ENCODE data around the gene NYAP1.

DNA sequence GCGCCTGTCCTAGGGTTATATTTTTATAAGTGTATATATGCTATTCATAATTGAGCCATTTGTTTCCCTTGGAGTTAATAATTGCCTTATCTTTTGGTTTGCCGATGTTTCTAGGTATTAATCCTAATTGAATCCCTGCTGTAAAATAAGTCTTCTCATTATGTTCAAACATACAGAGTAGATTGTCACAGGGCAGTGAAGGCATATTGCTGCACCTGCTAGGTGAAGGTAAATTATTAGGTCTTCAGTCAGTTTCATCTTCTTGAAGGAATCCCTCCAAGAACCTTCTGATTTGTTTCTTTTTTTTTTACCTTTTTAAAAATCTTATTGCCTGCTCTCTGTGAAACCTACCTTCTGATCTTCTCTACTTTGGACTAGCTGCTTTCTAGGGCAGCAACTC, 37.3 kb downstream of the NYAP1 start:
- TF ChIP-seq, protein P1, sequence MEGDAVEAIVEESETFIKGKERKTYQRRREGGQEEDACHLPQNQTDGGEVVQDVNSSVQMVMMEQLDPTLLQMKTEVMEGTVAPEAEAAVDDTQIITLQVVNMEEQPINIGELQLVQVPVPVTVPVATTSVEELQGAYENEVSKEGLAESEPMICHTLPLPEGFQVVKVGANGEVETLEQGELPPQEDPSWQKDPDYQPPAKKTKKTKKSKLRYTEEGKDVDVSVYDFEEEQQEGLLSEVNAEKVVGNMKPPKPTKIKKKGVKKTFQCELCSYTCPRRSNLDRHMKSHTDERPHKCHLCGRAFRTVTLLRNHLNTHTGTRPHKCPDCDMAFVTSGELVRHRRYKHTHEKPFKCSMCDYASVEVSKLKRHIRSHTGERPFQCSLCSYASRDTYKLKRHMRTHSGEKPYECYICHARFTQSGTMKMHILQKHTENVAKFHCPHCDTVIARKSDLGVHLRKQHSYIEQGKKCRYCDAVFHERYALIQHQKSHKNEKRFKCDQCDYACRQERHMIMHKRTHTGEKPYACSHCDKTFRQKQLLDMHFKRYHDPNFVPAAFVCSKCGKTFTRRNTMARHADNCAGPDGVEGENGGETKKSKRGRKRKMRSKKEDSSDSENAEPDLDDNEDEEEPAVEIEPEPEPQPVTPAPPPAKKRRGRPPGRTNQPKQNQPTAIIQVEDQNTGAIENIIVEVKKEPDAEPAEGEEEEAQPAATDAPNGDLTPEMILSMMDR (IDR thresholded peaks at IDR 0.05; ENCODE audit: poor library complexity) = no peak
- TF ChIP-seq EZH2 (IDR thresholded peaks at IDR 0.05; ENCODE audit: borderline replicate concordance) (no peak), EZH2phosphoT487 (IDR thresholded peaks at IDR 0.05; ENCODE audit: low read depth, severe bottlenecking, unreplicated experiment) (no peak)
